HG02884 (cell line): ENCODE measurements around the gene ASPHD1.
A peak's percentile ranks its signal among the peaks of the same experiment; 100 is the strongest.
"Not testable (repeated sequence)": the region's sequence is repeated elsewhere in the genome, so short reads cannot be mapped to it uniquely, and the experiment has no call there.

ENCODE experiments used
- ATAC-seq: cut with Tn5 transposase; IDR thresholded peaks from one replicate; pipeline ENCODE4 v1.9.1; 2021; ENCODE audit warnings: mild to moderate bottlenecking, moderate library complexity; ENCODE audit not compliant: unreplicated experiment

ASPHD1 gene

DNA sequence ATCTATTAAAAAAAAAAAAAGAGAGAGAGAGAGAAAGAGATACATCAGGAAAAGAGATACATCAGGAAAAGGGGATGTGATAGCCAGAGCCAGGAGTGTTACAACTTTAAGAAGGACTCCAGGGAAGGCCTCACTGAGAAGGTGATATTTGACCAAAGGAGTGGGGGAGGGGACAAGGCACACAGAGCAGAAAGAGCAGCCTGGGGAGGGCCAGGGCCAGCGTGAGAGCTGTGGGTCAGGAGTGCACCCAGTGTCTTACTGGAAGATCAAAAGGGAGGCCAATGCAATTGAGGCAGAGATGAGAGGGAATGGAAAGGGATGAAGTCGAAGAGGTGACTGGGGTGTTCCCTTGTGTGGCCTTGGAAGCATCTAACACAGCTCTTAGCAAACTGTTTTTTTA is 7.7 kb downstream of the ASPHD1 start:
- no peak for ATAC-seq

GRCh38 chr16:29908719-29909220 is 8.5 kb downstream of the ASPHD1 start:
- ATAC-seq: no peak

DNA sequence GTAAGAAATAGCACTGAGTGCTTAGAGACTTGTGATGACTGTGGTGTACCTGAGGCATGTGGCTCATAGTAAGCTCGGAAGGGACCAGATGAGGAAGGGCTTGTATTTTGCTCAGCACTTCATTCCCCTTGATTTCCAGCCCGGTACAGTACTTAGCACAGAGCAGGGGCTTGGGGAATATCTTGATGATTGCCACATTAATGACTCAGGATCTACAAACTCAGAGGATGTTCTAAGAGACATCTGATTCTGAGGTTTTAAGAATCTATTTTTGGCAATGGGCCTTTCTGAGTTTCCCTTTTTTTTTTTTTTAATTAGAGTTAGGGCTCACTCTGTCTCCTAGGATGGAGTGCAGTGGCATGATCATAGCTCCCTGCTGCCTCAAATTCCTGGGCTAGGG is 9.1 kb downstream of the ASPHD1 start:
- ATAC-seq: no peak

DNA sequence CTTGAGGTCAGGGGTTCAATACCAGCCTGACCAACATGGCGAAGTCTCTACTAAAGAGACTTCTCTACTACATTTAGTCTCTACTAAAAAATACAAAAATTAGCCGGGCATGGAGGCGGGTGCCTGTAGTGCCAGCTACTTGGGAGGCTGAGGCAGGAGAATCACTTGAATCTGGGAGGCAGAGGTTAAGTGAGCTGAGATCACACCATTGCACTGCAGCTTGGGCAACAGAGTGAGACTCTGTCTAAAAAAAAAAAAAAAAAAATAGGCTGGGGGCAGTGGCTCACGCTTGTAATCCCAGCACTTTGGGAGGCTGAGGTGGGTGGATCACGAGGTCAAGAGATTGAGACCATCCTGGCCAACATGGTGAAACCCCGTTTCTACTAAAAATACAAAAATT is 9.6 kb downstream of the ASPHD1 start:
- not testable (repeated sequence) for ATAC-seq

DNA sequence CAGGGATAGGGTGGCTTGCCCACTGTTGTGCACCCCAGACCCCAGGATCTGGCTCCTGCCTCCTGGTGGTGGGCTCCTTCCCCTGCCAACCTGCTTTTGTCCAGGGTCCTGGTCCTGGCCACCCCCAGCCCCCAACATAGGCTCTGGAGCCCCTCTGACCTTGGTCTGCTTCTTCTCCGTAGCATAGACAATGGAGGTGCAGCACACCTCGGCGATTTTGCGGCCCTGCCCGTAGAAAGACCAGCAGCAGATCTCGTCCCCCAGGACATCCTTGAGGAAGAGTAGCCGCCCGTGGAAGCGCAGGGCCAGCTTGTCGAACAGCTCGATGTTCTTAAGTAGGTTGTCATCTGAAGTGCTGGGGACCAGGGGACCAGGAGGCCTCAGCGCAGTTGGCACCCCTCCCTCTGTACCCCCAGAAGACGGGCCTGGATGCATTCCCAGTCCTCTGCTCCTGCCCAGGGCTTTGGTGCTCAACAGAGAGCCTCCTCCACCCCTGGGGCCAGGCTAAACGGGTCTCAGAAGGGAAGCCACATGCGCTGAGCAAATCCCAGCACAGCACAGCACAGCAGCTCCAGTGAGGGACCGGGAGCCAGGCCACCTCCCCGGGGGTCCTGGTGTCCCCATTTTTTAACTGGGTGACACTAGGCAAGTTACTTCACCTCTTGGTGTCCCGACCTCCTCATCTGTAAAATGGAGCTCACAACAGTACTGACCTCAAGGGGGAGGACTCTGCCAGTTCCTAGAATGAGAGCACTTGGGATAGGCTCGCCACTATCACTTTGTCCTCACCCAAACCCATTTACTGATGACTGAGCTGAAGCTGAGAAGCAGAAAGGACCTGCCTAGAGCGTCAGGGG is 10.8 kb downstream of the ASPHD1 start:
- no peak for ATAC-seq

DNA sequence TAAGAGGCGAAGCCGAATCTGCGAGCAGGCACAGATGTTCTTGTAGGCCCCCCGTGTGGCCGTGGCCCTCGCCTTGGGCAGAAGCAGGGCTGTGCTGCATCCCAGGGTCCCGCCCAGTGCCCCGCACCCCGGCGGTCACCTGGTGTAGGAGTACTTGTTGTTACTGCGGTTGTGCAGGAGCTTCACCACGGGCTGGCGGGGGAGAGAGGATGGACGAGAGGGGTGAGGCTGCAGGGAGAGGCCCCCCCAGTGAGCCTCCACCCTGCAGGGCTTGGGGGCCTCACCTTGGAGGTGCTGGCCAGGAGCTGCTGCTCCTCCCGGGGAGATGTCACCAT is 11.4 kb downstream of the ASPHD1 start:
- no peak for ATAC-seq

GRCh38 chr16:29912087-29912486 is 11.8 kb downstream of the ASPHD1 start:
- ATAC-seq: no peak

DNA sequence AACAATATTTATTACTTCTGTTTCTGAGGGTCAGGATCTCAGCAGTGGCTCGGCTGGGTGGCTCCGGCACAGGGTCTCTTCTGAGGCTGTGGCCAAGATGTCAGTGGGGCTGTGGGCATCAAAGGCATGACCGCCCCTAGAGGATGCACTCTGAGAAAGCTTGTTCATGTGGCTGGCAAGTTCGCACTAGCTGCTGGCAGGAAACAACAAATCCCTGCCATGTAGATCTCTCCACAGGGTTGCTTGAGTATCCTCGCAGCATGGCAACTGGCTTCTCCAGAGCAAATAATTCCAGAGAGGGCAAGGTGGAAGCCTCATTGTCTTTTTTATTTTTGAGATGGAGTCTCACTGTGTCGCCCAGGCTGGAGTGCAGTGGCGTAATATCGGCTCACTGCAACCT is 13.2 kb downstream of the ASPHD1 start:
- no peak for ATAC-seq

- no peak for ATAC-seq
Observed at GRCh38 chr16:29915590-29916247, 15.4 kb downstream of the ASPHD1 start.

GRCh38 chr16:29916979-29917378 is 16.7 kb downstream of the ASPHD1 start:
- ATAC-seq: no peak

DNA sequence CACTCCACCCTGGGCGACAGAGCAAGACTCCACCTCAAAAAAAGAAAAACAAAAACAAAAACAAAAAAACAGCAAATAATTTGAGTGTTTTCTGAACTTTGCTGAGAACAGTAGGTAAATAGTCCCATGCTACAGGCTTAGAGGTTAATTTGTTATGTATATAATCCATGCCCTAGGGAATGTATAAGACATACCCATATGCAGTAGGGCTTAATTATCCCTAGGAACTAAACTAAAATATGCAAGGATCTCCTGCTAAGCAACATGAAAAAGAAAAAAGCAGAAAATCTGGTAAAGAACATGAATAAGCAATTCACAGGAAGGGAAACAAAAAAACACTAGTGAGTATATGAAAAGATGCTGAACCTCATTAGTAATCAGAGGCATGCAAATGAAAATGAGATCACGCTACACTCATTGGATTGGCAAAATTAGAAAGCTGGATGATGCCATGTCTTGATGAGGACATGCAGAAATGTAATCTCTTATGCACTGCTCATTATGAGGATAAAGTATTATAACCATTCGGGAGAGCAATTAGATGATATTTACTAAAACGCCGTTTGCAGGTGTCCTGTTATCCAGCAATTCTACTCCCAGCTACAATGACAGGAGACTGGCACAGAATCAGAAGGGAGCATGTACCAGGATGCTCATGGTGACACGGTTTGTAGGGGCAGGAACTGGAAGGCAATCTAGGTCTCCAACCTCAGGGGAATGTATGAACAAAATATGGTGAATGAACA is 20.2 kb downstream of the ASPHD1 start:
- ATAC-seq: no peak

DNA sequence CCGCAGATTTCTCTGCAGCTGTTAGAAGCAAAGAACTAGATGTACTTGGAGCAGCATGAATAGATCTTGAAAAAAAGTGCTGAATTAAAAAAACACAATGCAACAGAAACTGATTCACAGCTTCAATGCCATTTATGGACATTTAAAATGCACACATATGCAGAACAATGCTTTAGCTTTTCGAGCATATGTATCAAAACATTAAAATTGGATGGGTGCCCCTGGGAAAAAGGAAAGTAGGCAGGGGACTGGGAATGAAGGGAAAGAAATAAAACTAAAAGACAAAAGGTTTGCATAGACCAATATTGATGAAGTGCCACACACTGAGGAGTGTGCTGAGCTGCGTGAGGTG is 20.7 kb downstream of the ASPHD1 start:
- ATAC-seq: no peak

GRCh38 chr16:29922326-29922725 is 22.0 kb downstream of the ASPHD1 start:
- ATAC-seq: no peak

DNA sequence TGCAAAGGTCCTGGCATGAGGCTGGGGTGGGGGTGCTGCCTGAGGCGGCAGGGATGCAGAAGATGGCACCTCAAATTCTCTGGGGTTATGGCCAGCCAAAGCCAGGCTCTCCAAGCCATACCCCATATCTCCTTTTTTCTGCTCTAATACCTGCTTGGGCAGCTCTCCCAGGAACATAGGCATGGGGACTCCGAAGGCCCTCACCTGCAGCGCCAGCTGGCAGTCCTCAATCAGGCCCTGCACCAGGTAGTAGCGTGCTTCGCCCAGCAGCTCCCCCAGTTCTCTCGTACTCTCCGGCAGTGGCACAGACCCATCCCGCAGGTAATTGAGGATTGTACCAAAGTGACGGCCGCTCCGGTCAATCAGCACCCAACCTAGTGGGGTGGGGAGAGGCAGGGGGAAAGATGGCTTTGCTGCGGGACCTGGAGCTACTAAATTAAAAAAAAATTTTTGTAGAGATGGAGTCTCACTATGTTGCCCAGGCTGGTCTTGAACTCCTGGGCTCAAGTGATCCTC is 22.8 kb downstream of the ASPHD1 start:
- ATAC-seq: no peak

- no peak for ATAC-seq
Observed at GRCh38 chr16:29925105-29925756, 24.9 kb downstream of the ASPHD1 start.

DNA sequence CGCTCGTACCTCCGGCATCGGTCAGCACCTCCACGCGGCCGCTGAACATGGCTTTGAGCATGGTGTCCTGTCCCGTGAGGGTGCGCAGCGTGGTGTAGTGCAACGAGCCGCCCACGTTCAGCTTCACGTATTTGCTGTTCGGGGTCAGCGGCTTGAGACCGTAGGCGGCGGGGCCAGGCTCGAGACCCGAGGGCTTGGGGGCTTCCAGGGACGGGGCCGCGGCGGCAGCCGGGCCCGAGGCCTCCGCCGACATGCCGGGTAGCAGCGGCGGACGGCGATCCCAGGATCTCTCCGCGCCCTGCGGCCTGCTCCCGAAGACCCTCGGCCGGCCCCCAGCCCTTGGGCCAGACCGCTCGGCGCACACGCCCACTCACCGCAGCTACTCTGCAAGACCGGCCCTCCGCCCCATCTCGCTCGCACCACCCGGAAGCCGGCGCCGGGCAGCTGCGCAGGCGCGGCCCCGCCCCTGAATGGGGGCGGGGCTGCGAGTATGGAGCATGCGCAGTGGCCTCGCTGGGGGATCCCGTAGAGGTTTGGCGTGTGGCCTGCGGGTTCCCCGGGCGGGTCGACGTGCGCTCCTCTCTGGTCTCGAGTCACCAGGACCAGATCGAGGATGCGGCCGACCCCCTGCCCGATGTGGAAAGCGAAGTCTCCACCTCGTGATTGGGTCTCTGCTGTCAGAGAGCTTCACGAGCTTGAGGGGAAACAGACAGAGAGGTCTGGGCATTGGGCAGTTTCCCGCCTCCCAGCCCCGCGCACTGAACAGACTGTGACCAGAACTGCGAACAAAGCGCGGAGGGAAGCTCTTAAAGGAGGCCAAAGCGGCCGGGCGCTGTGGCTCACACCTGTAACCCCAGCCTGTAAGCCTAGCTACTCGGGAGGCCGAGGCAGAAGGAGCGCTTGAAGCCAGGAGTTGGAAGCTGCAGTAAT is 25.8 kb downstream of the ASPHD1 start, which contains the start of gene KCTD13:
TSS of gene KCTD13 (minus strand) at position 446 of the 930 bp plus-strand sequence. CDS start at position 253, 193 bp downstream.
- ATAC-seq: peak; percentile 78

DNA sequence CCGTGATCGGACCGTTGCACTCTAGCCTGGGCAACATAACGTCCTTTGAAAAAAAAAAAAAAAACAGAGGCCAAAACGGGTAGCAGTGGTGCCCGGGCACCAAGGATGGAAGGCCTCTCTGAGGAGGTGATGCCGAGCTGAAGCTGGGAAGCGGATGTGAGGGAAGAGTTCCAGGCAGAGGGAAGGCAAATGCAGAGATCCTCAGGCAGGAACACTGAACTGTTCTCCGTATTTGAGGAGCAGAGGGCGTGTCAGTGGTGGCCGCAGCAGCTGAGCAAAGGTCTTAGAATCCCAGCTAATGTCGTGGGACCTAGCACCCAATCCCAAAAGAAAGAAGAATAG is 26.4 kb downstream of the ASPHD1 start:
- no peak for ATAC-seq

DNA sequence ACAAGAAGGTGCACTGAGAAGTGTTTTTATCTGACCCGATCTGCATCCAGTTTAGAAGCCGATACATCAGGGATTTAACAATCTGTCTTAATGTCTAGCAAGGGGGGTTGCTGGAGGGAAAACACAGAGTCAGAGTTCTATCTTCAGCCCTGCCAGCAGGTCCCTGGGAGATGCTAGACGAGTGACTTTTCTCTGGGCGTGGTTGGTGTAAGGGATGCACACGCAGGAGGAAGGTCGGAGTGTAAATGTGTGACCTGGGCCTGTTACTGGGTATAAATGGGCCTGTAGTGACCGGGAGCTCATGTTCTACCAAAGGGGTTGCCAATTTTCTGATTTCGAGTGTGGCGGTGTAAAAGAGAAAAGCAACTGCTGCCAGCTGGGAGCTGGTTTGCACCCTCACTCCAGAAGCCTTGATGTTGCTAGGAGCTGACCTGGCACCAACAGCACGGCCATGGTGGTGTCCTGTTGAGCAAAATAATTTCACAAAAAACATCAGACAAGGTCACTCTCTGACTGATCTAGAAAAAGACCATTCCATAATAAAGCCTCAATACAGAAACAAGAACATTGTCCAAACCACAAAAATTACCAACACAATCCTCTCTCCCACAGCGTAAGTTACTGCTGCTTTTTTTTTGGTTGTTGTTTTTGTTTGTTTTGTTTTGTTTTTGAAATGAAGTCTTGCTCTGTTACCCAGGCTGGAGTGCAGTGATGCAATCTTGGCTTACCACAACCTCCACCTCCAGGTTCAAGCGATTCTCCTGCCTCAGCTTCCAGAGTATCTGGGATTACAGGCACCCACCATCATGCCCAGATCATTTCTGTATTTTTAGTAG is 27.0 kb downstream of the ASPHD1 start:
- no peak for ATAC-seq

GRCh38 chr16:29931750-29932149 is 31.5 kb downstream of the ASPHD1 start:
- not testable (repeated sequence) for ATAC-seq
